WTC11 (cell line): ENCODE results near the gene HINFP.

Experiments used
- ATF1 ChIP-seq: sonication (generic); formaldehyde crosslinking; IDR thresholded peaks from 2 replicates; pipeline ENCODE4 v1.8.1; 2023; ENCODE audit warnings: mild to moderate bottlenecking, moderate library complexity, missing genetic modification reagents
- CTCF ChIP-seq: fragments of 200-600 bp; IDR thresholded peaks from 2 replicates; pipeline ENCODE4 v1.8.0; 2022; ENCODE audit warnings: antibody characterized with exemption
- ESRRA ChIP-seq: sonication (generic); formaldehyde crosslinking; IDR thresholded peaks from 2 replicates; pipeline ENCODE4 v1.8.1; 2022; ENCODE audit warnings: mild to moderate bottlenecking, missing genetic modification reagents, borderline replicate concordance
- FOXK1 ChIP-seq: sonication (generic); formaldehyde crosslinking; IDR thresholded peaks from 2 replicates; pipeline ENCODE4 v1.8.0; 2022; ENCODE audit warnings: mild to moderate bottlenecking, moderate library complexity, missing genetic modification reagents
- GRHL2 ChIP-seq: fragments of 250-450 bp; sonication (Bioruptor Pico); IDR thresholded peaks from 2 replicates; pipeline ENCODE4 v1.8.0; 2022; ENCODE audit warnings: mild to moderate bottlenecking, moderate library complexity; ENCODE audit not compliant: insufficient replicate concordance, severe bottlenecking
- MAX ChIP-seq: sonication (generic); formaldehyde crosslinking; IDR thresholded peaks from 2 replicates; pipeline ENCODE4 v1.8.0; 2022; ENCODE audit warnings: mild to moderate bottlenecking, missing genetic modification reagents
- NR1H2 ChIP-seq: sonication (generic); formaldehyde crosslinking; IDR thresholded peaks from 2 replicates; pipeline ENCODE4 v1.9.0; 2021; ENCODE audit warnings: mild to moderate bottlenecking, moderate library complexity, missing genetic modification reagents
- PRDM15 ChIP-seq: sonication (generic); formaldehyde crosslinking; IDR thresholded peaks from 2 replicates; pipeline ENCODE4 v1.8.0; 2022; ENCODE audit warnings: missing genetic modification reagents
- PRRX2 ChIP-seq: fragments of 250-450 bp; sonication (Bioruptor Pico); IDR thresholded peaks from 2 replicates; pipeline ENCODE4 v1.8.0; 2021; ENCODE audit warnings: mild to moderate bottlenecking
- SP1 ChIP-seq: sonication (generic); formaldehyde crosslinking; conservative IDR thresholded peaks from 2 replicates; pipeline ENCODE4 v1.8.1; 2022; ENCODE audit warnings: missing genetic modification reagents
- STAT6 ChIP-seq: sonication (generic); formaldehyde crosslinking; conservative IDR thresholded peaks from 2 replicates; pipeline ENCODE4 v1.8.1; 2023; ENCODE audit warnings: mild to moderate bottlenecking, low read depth, missing genetic modification reagents, moderate library complexity

GRCh38 chr11:119110439-119110838 is 10.9 kb upstream of the HINFP start:
- TF ChIP-seq STAT6 (no peak), CTCF (no peak), SP1 (CRISPR knock-in tag) (no peak), FOXK1 (CRISPR knock-in tag) (no peak), PRRX2 (CRISPR knock-in tag) (no peak), PRDM15 (no peak), MAX (CRISPR knock-in tag) (no peak), ATF1 (CRISPR knock-in tag) (no peak), GRHL2 (CRISPR knock-in tag) (no peak), ESRRA (no peak), NR1H2 (CRISPR knock-in tag) (no peak)
